CD14-positive monocyte (primary cell): ENCODE results near the gene MIGA2. TPM values are rescaled to one million over a fixed set of nuclear protein-coding genes. Genes with fewer than 3 reads are reported as not detected.

Source experiments
- DNase-seq, 3 donors: peaks; one replicate each; pipeline ENCODE4 v3.0.0-alpha.2; 2011 to 2022
- H2AFZ ChIP-seq: 2 replicates; pipeline ENCODE4 v1.6.0; 2012; ENCODE audit warnings: mild to moderate bottlenecking, low read depth, low read length, inconsistent platforms; ENCODE audit not compliant: insufficient read depth, poor library complexity, severe bottlenecking
- H3K27ac ChIP-seq, 2 donors: 1 replicate in 1 of 2; 2 replicates in 1 of 2; pipeline ENCODE4 v1.5.1; 2012 to 2013; ENCODE audit warnings: low read length in 2 of 2, control low read depth in 1 of 2, inconsistent platforms in 1 of 2, low read depth in 1 of 2, mild to moderate bottlenecking in 1 of 2
- H3K27me3 ChIP-seq, 2 donors: one replicate each; pipeline versions ENCODE4 v1.6.0 to v1.6.1; 2011 to 2013; ENCODE audit warnings: low read length in 2 of 2; ENCODE audit not compliant: control insufficient read depth in 2 of 2, insufficient read depth in 2 of 2
- H3K36me3 ChIP-seq, 2 donors: replicated peaks in 1 of 2; 1 replicate in 1 of 2; 2 replicates in 1 of 2; pipeline versions ENCODE4 v1.5.1 to v1.6.1; 2012 to 2013; ENCODE audit warnings: low read length in 2 of 2, control low read depth in 1 of 2, inconsistent platforms in 1 of 2, mild to moderate bottlenecking in 1 of 2; ENCODE audit not compliant: insufficient read depth in 2 of 2, control insufficient read depth in 1 of 2
- H3K4me1 ChIP-seq, 2 donors: 1 replicate in 1 of 2; 2 replicates in 1 of 2; pipeline versions ENCODE4 v1.5.1 to v1.6.1; 2012 to 2013; ENCODE audit warnings: low read length in 2 of 2, control low read depth in 1 of 2, inconsistent platforms in 1 of 2, mild to moderate bottlenecking in 1 of 2, moderate library complexity in 1 of 2; ENCODE audit not compliant: insufficient read depth in 2 of 2, control insufficient read depth in 1 of 2
- H3K4me2 ChIP-seq: replicated peaks from 2 replicates; pipeline ENCODE3; 2012; ENCODE audit warnings: low read length, moderate library complexity, mild to moderate bottlenecking; ENCODE audit not compliant: poor library complexity, severe bottlenecking; ENCODE audit errors: extremely low read depth
- H3K4me3 ChIP-seq, 3 experiments: fragments of 200-600 bp in 1 of 3; sonication (generic) in 1 of 3; replicated peaks in 1 of 3; 1 replicate in 2 of 3; 2 replicates in 1 of 3; pipeline ENCODE4 v1.5.1; 2011 to 2013; ENCODE audit warnings: low read length in 3 of 3, mild to moderate bottlenecking in 3 of 3, control low read depth in 2 of 3, low read depth in 2 of 3, inconsistent platforms in 1 of 3, moderate library complexity in 1 of 3
- H3K79me2 ChIP-seq: 2 replicates; pipeline ENCODE4 v1.6.0; 2012; ENCODE audit warnings: mild to moderate bottlenecking, control low read depth, inconsistent platforms, low read length, moderate library complexity; ENCODE audit not compliant: insufficient read depth
- H3K9ac ChIP-seq: 2 replicates; pipeline ENCODE4 v1.6.0; 2017; ENCODE audit warnings: low read length, mild to moderate bottlenecking; ENCODE audit not compliant: insufficient read depth, poor library complexity, severe bottlenecking
- H3K9me3 ChIP-seq, 2 donors: replicated peaks in 1 of 2; 1 replicate in 1 of 2; 2 replicates in 1 of 2; pipeline versions ENCODE4 v1.5.1 to v1.6.1; 2012 to 2013; ENCODE audit warnings: low read length in 2 of 2, control low read depth in 1 of 2; ENCODE audit not compliant: control insufficient read depth in 1 of 2, insufficient read depth in 1 of 2
- H4K20me1 ChIP-seq: 2 replicates; pipeline ENCODE4 v1.6.0; 2012; ENCODE audit warnings: mild to moderate bottlenecking, low read length, control low read depth, moderate library complexity; ENCODE audit not compliant: insufficient read depth
- H3K27ac Mint-ChIP-seq, 7 donors: one replicate each; pipeline ENCODE4 v1.8.0; 2020; ENCODE audit warnings: mild to moderate bottlenecking in 7 of 7, mixed read lengths in 7 of 7, moderate library complexity in 6 of 7, inconsistent platforms in 2 of 7
- H3K27me3 Mint-ChIP-seq, 3 donors: one replicate each; pipeline ENCODE4 v1.8.0; 2021 to 2022; ENCODE audit warnings: low read depth in 3 of 3, mild to moderate bottlenecking in 3 of 3, mixed read lengths in 3 of 3, moderate library complexity in 3 of 3, inconsistent platforms in 1 of 3
- H3K36me3 Mint-ChIP-seq, 2 donors: one replicate each; pipeline ENCODE4 v1.8.0; 2020; ENCODE audit warnings: mixed read lengths in 2 of 2, inconsistent platforms in 1 of 2, mild to moderate bottlenecking in 1 of 2
- H3K4me1 Mint-ChIP-seq: one replicate; pipeline ENCODE4 v1.8.0; 2020; ENCODE audit warnings: mild to moderate bottlenecking, mixed read lengths
- H3K4me3 Mint-ChIP-seq, 2 donors: one replicate each; pipeline ENCODE4 v1.8.0; 2020; ENCODE audit warnings: mild to moderate bottlenecking in 2 of 2, mixed read lengths in 2 of 2, moderate library complexity in 1 of 2
- H3K9me3 Mint-ChIP-seq, 7 donors: one replicate each; pipeline ENCODE4 v1.8.0; 2020 to 2022; ENCODE audit warnings: mixed read lengths in 7 of 7, mild to moderate bottlenecking in 6 of 7, moderate library complexity in 6 of 7, inconsistent platforms in 2 of 7
- CTCF ChIP-seq: fragments of 200-600 bp; IDR thresholded peaks from one replicate; pipeline ENCODE4 v1.8.0; 2022; ENCODE audit warnings: antibody characterized with exemption, mild to moderate bottlenecking
- WGBS: methylation state at CpG from one replicate; pipeline ENCODE4 v1.1.5; 2013; ENCODE audit warnings: missing lambda C conversion rate; ENCODE audit not compliant: insufficient coverage; 5-methylcytosine and 5-hydroxymethylcytosine counted together
- intact Hi-C, 2 donors: fragments of 100-400 bp; cut with micrococcal nuclease; formaldehyde crosslinking; loops; one replicate each; pipeline versions ENCODE4 v1.15.0 to v1.15.1; 2023
- polyA plus RNA-seq, 3 donors: library from polyadenylated mRNA; depleted of rRNA in 1 of 3; unstranded in 2 of 3; stranded (reverse) in 1 of 3; fragments of 300-500 nt in 2 of 3; fragments of >200 nt in 1 of 3; fragmentation: Illumina TruSeq in 2 of 3; gene quantifications; 1 replicate in 2 of 3; 2 replicates in 1 of 3; pipeline ENCODE4 v1.2.3, GENCODE V29; 2012 to 2021

The MIGA2 gene
- polyA plus RNA-seq, 3 donors, result 1.9 to 45.4 (median 5.9) TPM

DNA sequence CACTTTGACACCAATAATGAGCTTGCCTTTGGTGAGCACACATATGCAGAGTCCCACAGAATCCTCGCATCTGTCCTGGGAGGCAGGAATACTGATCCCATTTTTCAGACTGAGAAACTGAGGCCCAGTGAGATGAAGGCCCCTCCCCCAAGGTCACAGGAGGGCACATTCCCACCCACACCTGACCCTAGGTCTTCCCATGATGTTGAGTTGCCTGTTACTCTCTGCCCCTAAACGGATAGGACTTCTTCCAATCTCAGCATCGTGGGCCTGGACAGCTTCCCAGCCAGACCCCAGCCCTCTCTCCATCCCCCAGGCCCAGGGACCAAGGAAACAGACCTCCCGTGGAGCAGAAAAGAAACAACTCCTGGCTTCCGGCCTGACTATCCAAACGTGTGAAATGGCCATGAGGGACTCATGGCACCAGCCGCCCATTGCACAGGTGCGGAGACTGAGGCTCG lies 9.2 kb upstream of the MIGA2 start:
- intact Hi-C loops, result loop anchor here (5.0 to 10.0 kb wide), 2 partner anchors 80 to 572 kb away; partner anchors contain the start of genes DOLK (in 1 of the 2), NUP188 (in 1 of the 2) and ODF2 (in 1 of the 2)
- H3K4me1 ChIP-seq, result peaks cover 12 to 24% of the 10 kb centered on the region in 2 donors
- H3K9me3 ChIP-seq, result no peaks in the 10 kb centered on the region
- peak overlapping the region; percentile 71 to 85 for H3K4me3 Mint-ChIP-seq
- peak in 1 of 3 donors; percentile 18 for DNase-seq
- peak overlapping the region; percentile 60 for H3K9ac ChIP-seq
- peaks cover 11% of the 10 kb centered on the region for H4K20me1 ChIP-seq
- H3K79me2 ChIP-seq, result peaks cover 11% of the 10 kb centered on the region
- H3K27me3 Mint-ChIP-seq, result peaks cover 0 to 2% (median 0%) of the 10 kb centered on the region in 3 donors
- peak overlapping the region in 1 of 7 donors; percentile 26 for H3K27ac Mint-ChIP-seq
- peak overlapping the region; percentile 89 for H2AFZ ChIP-seq
- peak overlapping the region; percentile 47 to 78 (median 65) for H3K4me3 ChIP-seq
- no peak overlapping the region for H3K27ac ChIP-seq
- no peaks in the 10 kb centered on the region for H3K27me3 ChIP-seq
- H3K4me2 ChIP-seq, result peak overlapping the region; percentile 88
- WGBS, result 43% methylated on average over 8 of the region's 9 CpGs
- H3K4me1 Mint-ChIP-seq, result peaks cover 20% of the 10 kb centered on the region
- TF ChIP-seq CTCF, result no peak
- H3K36me3 ChIP-seq, result no peaks in the 10 kb centered on the region
- H3K9me3 Mint-ChIP-seq, result no peaks in the 10 kb centered on the region
- peaks cover 0 to 4% of the 10 kb centered on the region in 2 donors for H3K36me3 Mint-ChIP-seq

- Histone ChIP-seq H3K4me1 (peaks cover 12 to 24% of the 10 kb centered on the region in 2 donors), H3K27me3 (no peaks in the 10 kb centered on the region), H3K4me3 (peak overlapping the region; percentile 47 to 78 (median 65)), H4K20me1 (peaks cover 11% of the 10 kb centered on the region), H3K27ac (no peak overlapping the region), H3K9me3 (no peaks in the 10 kb centered on the region), H3K36me3 (no peaks in the 10 kb centered on the region), H3K79me2 (peaks cover 11% of the 10 kb centered on the region), H2AFZ (peak overlapping the region; percentile 89), H3K4me2 (peak overlapping the region; percentile 88), H3K9ac (peak overlapping the region; percentile 60)
- Mint-ChIP-seq H3K27ac (peak overlapping the region in 1 of 7 donors; percentile 26), H3K4me3 (peak overlapping the region; percentile 71 to 85), H3K9me3 (no peaks in the 10 kb centered on the region), H3K27me3 (peaks cover 0 to 1% (median 0%) of the 10 kb centered on the region in 3 donors), H3K4me1 (peaks cover 20% of the 10 kb centered on the region), H3K36me3 (peaks cover 0 to 4% of the 10 kb centered on the region in 2 donors)
- DNase-seq, result peak in 1 of 3 donors; percentile 3
- intact Hi-C loops, result loop anchor here (1.0 to 10.0 kb wide), 4 partner anchors 9 to 573 kb away; partner anchors contain the start of genes CRAT (in 1 of the 2), DOLK (in 1 of the 2), MIGA2 (in 1 of the 2) and NUP188 (in 1 of the 2)
- 3% methylated on average over 47 of the region's 47 CpGs for WGBS
- no peak for TF ChIP-seq CTCF
Observed at GRCh38 chr9:129027685-129028191, 8.7 kb upstream of the MIGA2 start.
